TTC549 (cell line): Measurements from ENCODE around the gene MBD1.
A peak's percentile ranks its signal among the peaks of the same experiment; 100 is the strongest.
"Not testable (repeated sequence)": the region's sequence is repeated elsewhere in the genome, so short reads cannot be mapped to it uniquely, and the experiment has no call there.

Experiments
- FAIRE-seq: peaks from 2 replicates; lab custom pipeline; 2012; peaks lifted over from hg19 to GRCh38; lab: Jason Lieb, UNC

The MBD1 gene

GRCh38 chr18:50281295-50281971 is at the start of gene MBD1:
Gene MBD1 (minus strand): TSS chr18:50281523. CDS start chr18:50279992, 1,531 bp downstream.
- peak; percentile 69 for FAIRE-seq

GRCh38 chr18:50330176-50330575 is 48.9 kb upstream of the MBD1 start:
- FAIRE-seq: no peak

- no peak for FAIRE-seq
Measured at GRCh38 chr18:50327983-50328382, 46.7 kb upstream of the MBD1 start.

GRCh38 chr18:50320719-50321118 is 39.4 kb upstream of the MBD1 start:
- no peak for FAIRE-seq

GRCh38 chr18:50315100-50315871 is 34.0 kb upstream of the MBD1 start:
- FAIRE-seq: no peak

- no peak for FAIRE-seq
Measured at GRCh38 chr18:50313873-50314460, 32.6 kb upstream of the MBD1 start.

GRCh38 chr18:50313031-50313607 is 31.8 kb upstream of the MBD1 start:
- no peak for FAIRE-seq

GRCh38 chr18:50312296-50313030 is 31.1 kb upstream of the MBD1 start:
- no peak for FAIRE-seq

GRCh38 chr18:50311650-50312049 is 30.3 kb upstream of the MBD1 start:
- FAIRE-seq: no peak

GRCh38 chr18:50310080-50310479 is 28.8 kb upstream of the MBD1 start:
- no peak for FAIRE-seq

- not testable (repeated sequence) for FAIRE-seq
Measured at GRCh38 chr18:50308851-50309250, 27.5 kb upstream of the MBD1 start.

GRCh38 chr18:50307738-50308470 is 26.6 kb upstream of the MBD1 start:
- FAIRE-seq: no peak

- no peak for FAIRE-seq
Measured at GRCh38 chr18:50307400-50307737, 26.0 kb upstream of the MBD1 start.

- FAIRE-seq: no peak
Measured at GRCh38 chr18:50306944-50307343, 25.6 kb upstream of the MBD1 start.

GRCh38 chr18:50301074-50301473 is 19.8 kb upstream of the MBD1 start:
- FAIRE-seq: no peak

- FAIRE-seq: no peak
Measured at GRCh38 chr18:50299626-50300388, 18.5 kb upstream of the MBD1 start.

GRCh38 chr18:50298443-50299284 is 17.3 kb upstream of the MBD1 start:
- FAIRE-seq: no peak

- no peak for FAIRE-seq
Measured at GRCh38 chr18:50297621-50298442, 16.5 kb upstream of the MBD1 start.

- FAIRE-seq: no peak
Measured at GRCh38 chr18:50293039-50293438, 11.7 kb upstream of the MBD1 start.
